K562 (cell line): ENCODE data around the gene HSBP1L1. TPM values are rescaled to one million over a fixed set of nuclear protein-coding genes. Genes with fewer than 3 reads are reported as not detected.

Source experiments
- ATAC-seq: fragments of 200-7000 bp; cut with Tn5 transposase; 3 replicates; pipeline ENCODE4 v1.9.1; 2020; ENCODE audit warnings: moderate library complexity
- BruUV-seq: library from RNA; stranded (reverse); fragments of 400-500 nt; replicated peaks from 2 replicates; lab custom pipeline; 2021; lab: Mats Ljungman, UMichigan
- CTCF ChIA-PET: fragments of 300-600 bp; formaldehyde crosslinking; extraction: SDS; loops from one replicate; lab custom pipeline; 2021; ENCODE audit warnings: low intra/inter-chr PET ratio; lab: Yijun Ruan, JAX
- POLR2A ChIA-PET: fragments of 300-600, 350-650 bp; sonication (Branson Sonifier 250); formaldehyde crosslinking; extraction: SDS; loops from one replicate; lab custom pipeline; 2021; ENCODE audit warnings: antibody characterized with exemption, inconsistent platforms; lab: Yijun Ruan, JAX
- DNase-seq, 4 experiments: peaks; one replicate each; pipeline versions ENCODE4 v3.0.0 to v3.0.0-alpha.2; 2011 to 2018; ENCODE audit warnings: low spot score in 3 of 4, mixed read lengths in 3 of 4; ENCODE audit errors: extremely low read depth in 1 of 4
- FAIRE-seq: peaks from 2 replicates; lab custom pipeline; 2011; peaks lifted over from hg19 to GRCh38; lab: Jason Lieb, UNC
- H2AFZ ChIP-seq: 2 replicates; pipeline ENCODE4 v1.6.0; 2011; ENCODE audit warnings: low read depth, low read length, control low read depth, inconsistent platforms
- H3K27ac ChIP-seq: fragments of 200-600 bp; 3 replicates; pipeline ENCODE4 v1.8.0; 2011; ENCODE audit warnings: low read depth, mild to moderate bottlenecking, control low read depth, inconsistent platforms, low read length, moderate library complexity, mixed read lengths; ENCODE audit errors: extremely low read depth
- H3K27me3 ChIP-seq, 2 experiments: fragments of 300-600 bp in 1 of 2; 2 replicates in 1 of 2; 3 replicates in 1 of 2; pipeline versions ENCODE4 v1.6.0 to v1.8.0; 2011; ENCODE audit warnings: inconsistent platforms in 2 of 2, low read length in 2 of 2, mild to moderate bottlenecking in 1 of 2, mixed read lengths in 1 of 2, moderate library complexity in 1 of 2; ENCODE audit not compliant: control insufficient read depth in 2 of 2, insufficient read depth in 2 of 2
- H3K36me3 ChIP-seq: fragments of 300-600 bp; 3 replicates; pipeline ENCODE4 v1.8.0; 2011; ENCODE audit warnings: mild to moderate bottlenecking, low read length, inconsistent platforms; ENCODE audit not compliant: control insufficient read depth, insufficient read depth
- H3K4me1 ChIP-seq, 2 experiments: fragments of 200-600 bp in 1 of 2; replicated peaks in 1 of 2; 2 replicates in 1 of 2; 3 replicates in 1 of 2; pipeline versions ENCODE4 v1.5.1 to v1.8.0; 2011; ENCODE audit warnings: inconsistent platforms in 2 of 2, low read length in 2 of 2, mild to moderate bottlenecking in 1 of 2, mixed read lengths in 1 of 2, moderate library complexity in 1 of 2; ENCODE audit not compliant: control insufficient read depth in 2 of 2, insufficient read depth in 2 of 2
- H3K4me2 ChIP-seq: 2 replicates; pipeline ENCODE4 v1.6.1; 2011; ENCODE audit warnings: low read length, control low read depth, inconsistent platforms, mixed read lengths; ENCODE audit not compliant: insufficient read depth
- H3K4me3 ChIP-seq: fragments of 200-600 bp; sonication (generic), shearing (Covaris generic); 2 replicates; pipeline ENCODE4 v1.5.1; 2016; ENCODE audit warnings: control low read depth, inconsistent platforms
- H3K79me2 ChIP-seq: fragments of 200-600 bp; 3 replicates; pipeline ENCODE4 v1.8.0; 2011; ENCODE audit warnings: low read length, inconsistent platforms; ENCODE audit not compliant: control insufficient read depth, insufficient read depth
- H3K9ac ChIP-seq, 2 experiments: 2 replicates each; pipeline versions ENCODE4 v1.6.0 to v1.6.1; 2011; ENCODE audit warnings: low read depth in 2 of 2, low read length in 2 of 2, control low read depth in 1 of 2, inconsistent platforms in 1 of 2, mild to moderate bottlenecking in 1 of 2, mixed read lengths in 1 of 2; ENCODE audit not compliant: insufficient read depth in 1 of 2
- H3K9me1 ChIP-seq: one replicate; pipeline ENCODE4 v1.6.0; 2011; ENCODE audit warnings: inconsistent platforms, mild to moderate bottlenecking, low read length, moderate library complexity; ENCODE audit not compliant: control insufficient read depth, insufficient read depth
- H3K9me3 ChIP-seq: replicated peaks from 2 replicates; pipeline ENCODE4 v1.5.1; 2011; ENCODE audit warnings: low read depth, low read length, inconsistent platforms; ENCODE audit not compliant: control insufficient read depth, insufficient read depth
- H4K20me1 ChIP-seq: replicated peaks from 2 replicates; pipeline ENCODE4 v1.6.1; 2011; ENCODE audit warnings: low read length, inconsistent platforms, mixed read lengths; ENCODE audit not compliant: control insufficient read depth, insufficient read depth
- HDGF ChIP-seq: fragments of 450-650 bp; IDR thresholded peaks from 2 replicates; pipeline ENCODE4 v1.6.1; 2016
- HIVEP1 ChIP-seq: fragments of 250-450 bp; sonication (Bioruptor Pico); IDR thresholded peaks from 2 replicates; pipeline ENCODE4 v1.4.0; 2020; ENCODE audit warnings: mild to moderate bottlenecking
- POLR2G ChIP-seq: fragments of 200-400 bp; formaldehyde crosslinking; IDR thresholded peaks from 2 replicates; pipeline ENCODE4 v1.6.1; 2017; ENCODE audit warnings: low read depth, mild to moderate bottlenecking, antibody characterized with exemption, low read length, moderate library complexity
- TEAD2 ChIP-seq: fragments of 450-650 bp; IDR thresholded peaks from 2 replicates; pipeline ENCODE4 v1.6.1; 2016; ENCODE audit warnings: missing genetic modification characterization, control low read depth, missing compliant biosample characterization
- YY1 ChIP-seq, 3 experiments: IDR thresholded peaks; 2 replicates each; pipeline ENCODE4 v1.6.1; 2011; ENCODE audit warnings: low read length in 2 of 3, mild to moderate bottlenecking in 2 of 3, moderate library complexity in 2 of 3, borderline replicate concordance in 1 of 3, control low read depth in 1 of 3, low read depth in 1 of 3; ENCODE audit not compliant: insufficient read depth in 3 of 3, insufficient replicate concordance in 2 of 3, control insufficient read depth in 1 of 3, insufficient read length in 1 of 3; ENCODE audit errors: extremely low read depth in 1 of 3
- ZFP1 ChIP-seq: fragments of 450-650 bp; formaldehyde crosslinking; IDR thresholded peaks from 2 replicates; pipeline ENCODE4 v1.4.0; 2020; ENCODE audit warnings: mild to moderate bottlenecking, mixed read lengths
- ZNF695 ChIP-seq: fragments of 450-650 bp; formaldehyde crosslinking; IDR thresholded peaks from 2 replicates; pipeline ENCODE4 v1.4.0; 2020; ENCODE audit warnings: mild to moderate bottlenecking, moderate library complexity
- WGBS: fragments of 100-300 bp; shearing (Covaris generic); methylation state at CpG from one replicate; pipeline ENCODE4 v1.1.6; 2016; ENCODE audit warnings: low coverage, mixed read lengths; ENCODE audit not compliant: insufficient coverage; ENCODE audit errors: missing lambda C conversion rate; 5-methylcytosine and 5-hydroxymethylcytosine counted together
- in situ Hi-C: fragments of 300-500 bp; cut with MboI; formaldehyde crosslinking; loops from 4 replicates; pipeline ENCODE4 v1.15.0; 2018; ENCODE audit warnings: inconsistent platforms, mixed read lengths
- intact Hi-C: fragments of 100-400 bp; cut with micrococcal nuclease; formaldehyde crosslinking; loops from 2 replicates; pipeline ENCODE4 v1.14.2; 2022
- polyA plus RNA-seq, 8 experiments: library from polyadenylated mRNA; depleted of rRNA in 4 of 8; stranded (reverse) in 5 of 8; unstranded in 3 of 8; fragments of >200 nt; fragmentation: Nextera tagmentation in 2 of 8; fragmentation: Illumina TruSeq in 1 of 8; extraction: Ambion mirVana in 2 of 8; extraction: Trizol in 1 of 8; gene quantifications; 2 replicates each; pipeline versions ENCODE4 v1.2.1 to v1.2.3, GENCODE V29; 2011 to 2014; ENCODE audit warnings: inconsistent platforms in 1 of 8, missing spikeins in 1 of 8
- total RNA-seq, 7 experiments: library from RNA; depleted of rRNA in 6 of 7; stranded (reverse); fragments of >200 nt in 6 of 7; fragmentation: Illumina TruSeq in 2 of 7; extraction: Trizol in 2 of 7; gene quantifications; 2 replicates each; pipeline versions ENCODE4 v1.2.1 to v1.2.3, GENCODE V29; 2011 to 2021; ENCODE audit warnings: low replicate concordance in 1 of 7

HSBP1L1 gene
- total and polyA plus RNA-seq, 9 of the 15 experiments (the other 6 are each of a cell fraction or from before 2014, with no cell fraction given), result 0.24 to 0.36 TPM; not detected in 7

GRCh38 chr18:79922971-79923411 is 41.5 kb upstream of the HSBP1L1 start:
- FAIRE-seq (no peak), DNase-seq (no peak), ATAC-seq (no peak)
- no peaks in the 10 kb centered on the region for H3K9me3 ChIP-seq
- no peak for TF ChIP-seq POLR2G
- no peak for TF ChIP-seq YY1 (IDR thresholded peaks at IDR 0.05; ENCODE audit: borderline replicate concordance in 1 of 3, control insufficient read depth in 1 of 3, extremely low read depth in 1 of 3, insufficient read depth in 3 of 3, insufficient read length in 1 of 3, insufficient replicate concordance in 2 of 3, low read depth in 1 of 3, low read length in 2 of 3)
- TF ChIP-seq HIVEP1 (CRISPR knock-in tag), result no peak
- TF ChIP-seq ZFP1 (CRISPR knock-in tag), result no peak
- no peak for TF ChIP-seq HDGF
- no peak for TF ChIP-seq TEAD2
- no peak for TF ChIP-seq ZNF695 (CRISPR knock-in tag)
- no peaks in the 10 kb centered on the region for H4K20me1 ChIP-seq
- POLR2A ChIA-PET, result no interaction called here
- WGBS, result 100% methylated on average over 3 of the region's 17 CpGs
- H3K36me3 ChIP-seq, result no peaks in the 10 kb centered on the region
- no peak overlapping the region for H3K4me3 ChIP-seq
- no peak overlapping the region for H3K27ac ChIP-seq
- no peak overlapping the region for H2AFZ ChIP-seq
- no peak overlapping the region for H3K9ac ChIP-seq
- no peaks in the 10 kb centered on the region; a peak in 1 of 5 replicates for H3K4me1 ChIP-seq
- no peaks in the 10 kb centered on the region for H3K79me2 ChIP-seq
- no peaks in the 10 kb centered on the region for H3K27me3 ChIP-seq
- in situ Hi-C loops, result no loop called here
- H3K9me1 ChIP-seq, result no peaks in the 10 kb centered on the region
- H3K4me2 ChIP-seq, result no peak overlapping the region
- CTCF ChIA-PET, result no interaction called here
- intact Hi-C loops, result no loop called here
- no TSS peak for BruUV-seq
